ENCODE results near the gene GPD1L. TPM values are rescaled to one million over a fixed set of nuclear protein-coding genes. Genes with fewer than 3 reads are reported as not detected.

Gene GPD1L
- total RNA-seq, 3 donors from 2014 or later, result 56.3 to 66.6 (median 58.3) TPM

DNA sequence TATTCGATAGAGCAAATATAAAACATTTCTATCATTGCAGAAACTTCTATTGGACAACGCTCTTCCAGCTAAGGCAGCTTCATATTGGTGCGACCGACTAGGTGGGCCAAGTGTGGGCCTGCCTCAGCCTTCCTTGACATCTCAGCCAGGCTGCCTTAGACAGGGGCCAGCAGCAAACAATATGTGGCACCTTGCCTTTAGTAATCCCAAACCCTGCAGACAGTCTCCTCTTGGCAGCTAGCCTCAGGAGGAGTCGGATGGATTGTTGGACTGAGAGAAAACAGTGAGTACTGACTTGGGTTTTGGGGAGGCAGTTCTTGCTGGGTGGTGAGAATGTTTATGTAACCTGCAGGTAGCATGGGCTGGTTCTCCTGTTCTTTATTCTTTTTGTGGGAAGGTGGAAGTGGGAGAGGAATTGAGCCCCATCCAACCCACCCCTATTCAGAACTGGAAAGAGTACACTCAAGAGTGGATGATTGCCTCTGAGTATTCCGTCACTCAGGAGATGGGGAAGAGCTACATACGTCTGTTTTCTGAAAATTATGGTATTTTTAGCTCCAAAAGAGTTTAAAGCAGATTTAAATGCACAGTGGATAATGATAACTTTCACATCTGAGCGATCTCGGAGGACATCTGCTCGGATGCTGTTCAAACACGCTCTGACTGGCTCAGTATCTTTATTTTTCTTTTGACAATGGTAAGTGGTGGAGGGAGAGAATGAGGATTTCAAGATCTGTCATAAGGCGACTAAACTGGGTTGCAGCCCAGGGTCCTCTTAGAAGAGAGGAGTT, 47.2 kb downstream of the GPD1L start:
- no peak for DNase-seq (ENCODE audit: low spot score in 2 of 2)

GRCh38 chr3:32154205-32154579, 47.8 kb downstream of the GPD1L start:
- intact Hi-C loops (cut with DNase I; ENCODE audit: low total_unique reads), result no loop called here
- H3K27me3 ChIP-seq, result no peaks in the 10 kb centered on the region
- H3K27ac ChIP-seq, result no peak overlapping the region
- no peaks in the 10 kb centered on the region for H3K9me3 ChIP-seq
- TF ChIP-seq POLR2AphosphoS5 (IDR thresholded peaks at IDR 0.05), result no peak
- TF ChIP-seq POLR2A (IDR thresholded peaks at IDR 0.05), result no peak
- no peak for TF ChIP-seq CTCF (IDR thresholded peaks at IDR 0.05)
- H3K36me3 ChIP-seq, result no peaks in the 10 kb centered on the region
- H3K4me1 ChIP-seq, result no peaks in the 10 kb centered on the region
- DNase-seq (ENCODE audit: low spot score in 2 of 2), result no peak
- no peak overlapping the region for H3K4me3 ChIP-seq

More for the DNA sequence above, 47.2 kb downstream of the GPD1L start:
- Histone ChIP-seq H3K27me3 (no peaks in the 10 kb centered on the region), H3K36me3 (no peaks in the 10 kb centered on the region), H3K9me3 (no peaks in the 10 kb centered on the region), H3K4me1 (no peaks in the 10 kb centered on the region), H3K27ac (no peak overlapping the region), H3K4me3 (no peak overlapping the region)
- TF ChIP-seq POLR2AphosphoS5 (IDR thresholded peaks at IDR 0.05), result no peak
- no peak for TF ChIP-seq CTCF (IDR thresholded peaks at IDR 0.05)
- TF ChIP-seq POLR2A (IDR thresholded peaks at IDR 0.05), result no peak
- intact Hi-C loops (cut with DNase I; ENCODE audit: low total_unique reads), result no loop called here

DNA sequence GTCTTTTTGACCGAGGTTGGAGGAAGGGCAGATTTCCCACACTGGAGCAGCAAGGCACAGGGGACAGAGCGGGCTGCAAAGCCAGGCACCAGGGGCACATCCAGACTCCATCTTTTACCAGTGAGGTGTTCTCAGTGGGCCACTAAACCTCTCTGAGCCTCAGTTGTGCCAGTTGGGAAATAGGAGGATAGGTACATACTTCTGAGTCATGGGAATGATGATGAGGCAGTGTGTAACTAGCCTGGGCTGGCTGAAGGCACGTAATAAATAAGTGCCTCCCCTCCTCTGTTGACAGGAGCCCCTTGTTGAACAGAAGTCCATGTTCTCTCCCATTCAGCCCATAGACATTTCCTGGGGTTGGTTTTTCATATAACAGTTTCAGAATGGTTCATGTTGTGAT, 48.7 kb downstream of the GPD1L start:
- Histone ChIP-seq H3K4me1 (no peaks in the 10 kb centered on the region), H3K4me3 (no peak overlapping the region), H3K36me3 (no peaks in the 10 kb centered on the region), H3K9me3 (no peaks in the 10 kb centered on the region), H3K27me3 (no peaks in the 10 kb centered on the region), H3K27ac (no peak overlapping the region)
- TF ChIP-seq POLR2AphosphoS5 (IDR thresholded peaks at IDR 0.05) (no peak), POLR2A (IDR thresholded peaks at IDR 0.05) (no peak), CTCF (IDR thresholded peaks at IDR 0.05) (no peak)
- intact Hi-C loops (cut with DNase I; ENCODE audit: low total_unique reads), result no loop called here
- no peak for DNase-seq (ENCODE audit: low spot score in 2 of 2)

DNA sequence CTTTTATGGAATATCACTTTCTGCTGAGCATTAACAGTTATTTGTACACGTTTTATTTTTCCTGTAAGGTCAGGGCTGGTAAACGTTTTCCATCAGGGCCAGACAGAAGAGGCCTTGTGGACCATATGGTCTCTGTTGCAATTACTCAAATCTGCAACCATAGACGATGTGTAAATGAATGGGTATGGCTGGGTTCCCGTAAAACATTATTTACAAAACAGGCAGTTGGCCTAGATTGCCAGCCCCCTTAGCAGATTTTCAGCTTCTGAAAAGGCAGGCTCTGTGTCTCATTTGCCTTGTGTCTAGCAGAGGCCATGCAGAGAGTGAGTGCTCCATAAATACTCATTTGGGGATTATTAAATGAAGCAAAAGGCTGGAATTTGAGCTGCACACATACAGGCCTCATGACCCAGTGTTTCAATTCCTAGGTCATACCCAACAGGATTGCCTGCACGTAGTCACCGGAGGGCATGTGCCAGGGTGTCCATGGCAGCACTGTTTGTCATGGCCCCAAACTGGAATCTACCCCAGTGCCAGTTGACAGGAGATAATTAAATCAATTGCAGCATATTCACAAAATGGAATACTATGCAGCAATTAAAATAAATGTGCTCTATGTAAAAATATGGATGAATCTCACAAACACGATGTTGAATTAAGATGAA, 51.3 kb downstream of the GPD1L start:
- H3K4me1 ChIP-seq, result no peaks in the 10 kb centered on the region

More for the DNA sequence above, 51.3 kb downstream of the GPD1L start:
- no peak for TF ChIP-seq POLR2AphosphoS5 (IDR thresholded peaks at IDR 0.05)
- no peak for TF ChIP-seq CTCF (IDR thresholded peaks at IDR 0.05)
- no peak for TF ChIP-seq POLR2A (IDR thresholded peaks at IDR 0.05)
- intact Hi-C loops (cut with DNase I; ENCODE audit: low total_unique reads), result no loop called here
- Histone ChIP-seq H3K4me3 (no peak overlapping the region), H3K9me3 (no peaks in the 10 kb centered on the region), H3K36me3 (no peaks in the 10 kb centered on the region), H3K27me3 (no peaks in the 10 kb centered on the region), H3K27ac (no peak overlapping the region)
- no peak for DNase-seq (ENCODE audit: low spot score in 2 of 2)
